ENCODE measurements around the gene DNAH11.

DNAH11 gene

GRCh38 chr7:21939858-21940372 lies 397.1 kb downstream of the DNAH11 start:
- DNase-seq: no peak

- no peak for DNase-seq
Measured at GRCh38 chr7:21941611-21942141, 398.8 kb downstream of the DNAH11 start.

DNA sequence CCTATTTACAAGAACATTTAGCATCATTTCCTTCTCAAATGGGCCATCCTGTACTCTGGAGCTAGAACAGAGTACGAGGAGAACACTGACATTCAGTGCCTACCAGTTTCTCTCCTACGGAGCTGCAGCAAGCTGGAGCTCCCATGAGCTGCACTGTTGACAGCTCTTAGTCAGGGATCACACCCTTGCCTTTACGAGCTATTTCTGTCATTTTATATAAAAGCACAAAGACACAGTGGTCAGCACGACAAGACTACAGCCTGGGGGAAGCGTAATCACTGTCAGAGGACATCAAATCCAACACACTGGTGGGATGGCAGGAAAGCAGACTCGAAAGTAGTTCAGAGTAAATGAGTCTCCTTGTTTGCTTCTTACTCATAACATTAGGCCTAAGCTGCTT lies 400.1 kb downstream of the DNAH11 start:
- no peak for DNase-seq

- DNase-seq: no peak
Measured at GRCh38 chr7:21943436-21943835, 400.6 kb downstream of the DNAH11 start.

DNA sequence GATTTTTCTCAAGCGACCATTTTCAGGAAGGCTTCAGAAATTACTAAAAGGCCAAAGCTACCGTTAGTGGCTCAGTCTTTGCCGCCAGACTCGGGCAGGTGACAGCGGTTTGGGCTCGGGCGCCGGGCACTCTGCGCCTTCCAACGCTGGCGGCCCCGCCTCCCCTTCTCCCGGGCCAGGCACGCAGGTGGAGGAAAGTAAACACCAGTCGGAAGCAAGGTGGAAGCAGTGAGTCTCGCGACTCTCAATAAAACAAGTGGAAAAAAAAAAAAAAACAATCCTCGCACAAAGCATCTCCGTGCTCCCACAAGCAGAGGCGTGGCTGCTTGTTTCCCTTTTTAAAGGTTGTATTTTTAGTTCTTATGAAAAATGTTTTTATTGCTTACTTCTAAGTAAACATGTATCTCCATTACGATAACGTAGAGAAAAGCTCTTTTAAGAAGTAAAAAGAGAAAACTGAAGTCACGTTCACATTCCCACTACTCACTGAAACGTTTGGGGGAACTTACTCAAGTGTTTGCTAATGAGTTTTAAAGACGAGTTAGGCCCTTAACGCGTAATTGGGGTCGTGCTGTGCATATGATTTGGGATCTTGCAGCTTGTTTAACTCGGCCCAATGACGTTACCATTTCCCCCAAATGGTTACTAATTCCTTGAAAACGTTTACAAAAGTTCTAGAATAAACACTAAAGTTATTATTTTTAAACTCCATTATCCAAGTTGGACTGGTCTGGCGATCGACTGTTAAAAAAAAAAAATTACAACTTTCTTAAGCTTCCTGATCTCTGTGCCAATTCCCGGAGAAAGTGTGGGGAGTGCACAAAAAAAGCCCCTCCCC lies 402.0 kb downstream of the DNAH11 start:
- no peak for DNase-seq

GRCh38 chr7:21945454-21946221 lies 402.8 kb downstream of the DNAH11 start, which contains the start of gene CDCA7L:
Gene CDCA7L (minus strand): TSS chr7:21945899. CDS start chr7:21945804, 95 bp downstream.
- peak; percentile 15 for DNase-seq

GRCh38 chr7:21946222-21946709 lies 403.4 kb downstream of the DNAH11 start:
- DNase-seq: no peak

DNA sequence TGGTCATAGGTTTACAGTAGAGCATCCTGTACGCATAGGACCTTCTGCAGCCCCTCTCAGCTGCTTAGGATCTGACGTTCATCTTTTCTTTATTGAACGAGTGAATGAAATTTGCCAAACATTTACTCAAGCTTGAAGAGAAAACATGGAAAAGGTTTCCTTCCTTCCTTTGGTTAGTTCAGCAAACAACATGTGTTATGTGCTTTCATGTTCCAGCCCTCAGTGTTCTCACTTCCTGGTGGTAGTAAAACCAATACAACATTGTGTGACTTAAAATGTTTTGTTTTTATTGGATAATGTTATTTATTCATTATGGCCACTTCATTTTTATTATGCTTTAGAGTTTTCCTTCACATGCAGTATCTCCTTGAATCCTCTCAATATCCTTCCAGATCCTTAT lies 404.2 kb downstream of the DNAH11 start:
- no peak for DNase-seq

DNA sequence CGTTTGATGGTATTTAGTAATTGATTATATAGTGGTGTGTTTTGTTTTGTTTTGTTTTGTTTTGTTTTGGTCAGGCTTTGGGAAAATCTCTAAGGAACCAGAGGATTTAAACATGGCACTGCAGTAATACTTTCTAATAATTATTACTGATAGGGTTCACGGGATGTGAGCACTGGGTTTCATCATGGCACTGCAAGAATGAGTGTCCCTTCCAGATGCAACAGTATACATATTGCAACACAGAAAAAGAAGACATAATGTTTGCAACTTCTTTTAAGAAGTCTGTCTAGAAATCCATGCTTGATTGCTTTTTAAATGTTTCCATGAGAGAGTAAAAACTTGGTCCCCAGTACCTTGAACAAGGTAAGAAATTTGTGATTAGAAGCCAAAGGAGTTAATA lies 405.1 kb downstream of the DNAH11 start:
- no peak for DNase-seq

DNA sequence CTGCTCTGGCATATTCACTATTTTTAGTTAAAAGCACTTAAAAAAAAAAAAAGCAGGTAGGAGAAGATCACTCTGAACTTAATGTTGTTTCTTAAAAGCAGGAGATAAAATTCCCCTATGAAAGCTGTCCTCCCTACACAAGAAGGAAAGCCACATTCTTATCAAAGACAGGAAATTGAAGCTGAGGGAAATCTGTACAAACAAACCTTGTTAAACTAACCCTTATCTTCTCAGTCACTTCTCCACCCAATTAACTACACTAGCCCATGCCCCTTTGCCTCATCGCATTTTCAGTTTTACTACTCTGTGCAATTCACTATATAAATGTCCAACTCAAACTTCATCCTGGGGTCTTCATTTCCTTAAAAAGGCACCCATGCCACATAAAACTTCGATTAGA lies 405.5 kb downstream of the DNAH11 start:
- no peak for DNase-seq

- no peak for DNase-seq
Measured at GRCh38 chr7:21948887-21949540, 406.2 kb downstream of the DNAH11 start.
